Endothelial cell (in vitro differentiated cells): Measurements from ENCODE around the gene TBX4. TPM values are rescaled to one million over a fixed set of nuclear protein-coding genes. Genes with fewer than 3 reads are reported as not detected.

ENCODE experiments used
- DNase-seq: peaks from one replicate; pipeline ENCODE4 v3.0.0; 2021; ENCODE audit warnings: low spot score
- H3K27ac Mint-ChIP-seq: one replicate; pipeline ENCODE4 v1.8.0; 2021; ENCODE audit warnings: mixed read lengths, inconsistent platforms; ENCODE audit not compliant: unreplicated experiment
- H3K27me3 Mint-ChIP-seq: one replicate; pipeline ENCODE4 v1.8.0; 2021; ENCODE audit warnings: mild to moderate bottlenecking, moderate library complexity, mixed read lengths, inconsistent platforms; ENCODE audit not compliant: unreplicated experiment
- H3K36me3 Mint-ChIP-seq: one replicate; pipeline ENCODE4 v1.8.0; 2021; ENCODE audit warnings: mild to moderate bottlenecking, low read depth, mixed read lengths, inconsistent platforms; ENCODE audit not compliant: unreplicated experiment
- H3K4me1 Mint-ChIP-seq: one replicate; pipeline ENCODE4 v1.8.0; 2021; ENCODE audit warnings: mild to moderate bottlenecking, mixed read lengths, inconsistent platforms; ENCODE audit not compliant: unreplicated experiment
- H3K4me3 Mint-ChIP-seq: one replicate; pipeline ENCODE4 v1.8.0; 2021; ENCODE audit warnings: mild to moderate bottlenecking, mixed read lengths, inconsistent platforms; ENCODE audit not compliant: unreplicated experiment
- H3K9me3 Mint-ChIP-seq: one replicate; pipeline ENCODE4 v1.8.0; 2021; ENCODE audit warnings: mixed read lengths, inconsistent platforms; ENCODE audit not compliant: unreplicated experiment
- total RNA-seq: library from RNA; stranded (reverse); fragmentation: NEBNext Ultra II Directional; extraction: Animal tissue kit (Norgen Biotek cat#: 25700); gene quantifications from one replicate; pipeline ENCODE4 v1.2.1, GENCODE V29; 2021; ENCODE audit not compliant: unreplicated experiment
- TF ChIP-seq, protein P1 (sequence below): fragments of 200-600 bp; sonication (generic); IDR thresholded peaks from one replicate; pipeline ENCODE4 v1.5.0; 2021; ENCODE audit warnings: antibody characterized with exemption; ENCODE audit not compliant: unreplicated experiment

The TBX4 gene
- total RNA-seq, 1 donor from 2014 or later = 1.1 TPM

DNA sequence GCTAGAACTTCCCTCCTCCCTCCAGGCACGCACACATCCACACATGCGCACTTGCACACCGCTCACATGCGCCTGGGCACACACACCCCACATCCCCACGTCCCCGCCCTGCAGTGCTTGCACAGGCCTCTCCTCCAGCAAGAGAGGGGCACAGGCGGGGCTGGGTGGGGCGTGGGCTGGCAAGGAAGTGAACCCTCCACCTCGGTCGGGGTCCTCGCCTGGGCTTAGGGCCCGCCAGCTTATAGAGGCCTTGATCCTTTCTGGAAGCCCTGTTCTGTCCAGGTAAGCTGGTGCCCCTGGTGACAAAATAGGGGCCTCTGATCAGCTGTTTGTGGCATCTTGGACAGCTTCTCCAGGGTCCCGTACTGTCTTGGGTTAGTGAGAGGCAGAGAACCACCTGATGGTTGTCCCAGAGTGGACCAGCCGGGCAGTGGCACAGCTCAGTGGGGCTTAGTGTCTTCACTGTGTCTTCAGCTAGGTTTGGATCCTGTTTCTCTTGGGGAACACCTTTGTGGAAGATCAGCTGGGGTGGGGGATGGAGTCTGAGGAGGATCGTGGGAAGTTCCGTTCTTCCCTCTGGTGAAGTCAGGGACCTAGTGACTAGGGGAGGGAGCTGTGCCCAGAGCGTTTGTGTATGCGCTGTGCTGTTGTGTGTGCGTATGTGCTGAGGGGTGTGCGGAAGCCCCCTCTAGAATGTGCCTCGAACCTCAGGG, 12.1 kb downstream of the TBX4 start:
- Mint-ChIP-seq H3K4me3 (no peak overlapping the region), H3K4me1 (peaks cover 26% of the 10 kb centered on the region), H3K27ac (no peak overlapping the region), H3K27me3 (peaks cover 29% of the 10 kb centered on the region), H3K36me3 (peaks cover 4% of the 10 kb centered on the region), H3K9me3 (no peaks in the 10 kb centered on the region)
- TF ChIP-seq, protein P1, sequence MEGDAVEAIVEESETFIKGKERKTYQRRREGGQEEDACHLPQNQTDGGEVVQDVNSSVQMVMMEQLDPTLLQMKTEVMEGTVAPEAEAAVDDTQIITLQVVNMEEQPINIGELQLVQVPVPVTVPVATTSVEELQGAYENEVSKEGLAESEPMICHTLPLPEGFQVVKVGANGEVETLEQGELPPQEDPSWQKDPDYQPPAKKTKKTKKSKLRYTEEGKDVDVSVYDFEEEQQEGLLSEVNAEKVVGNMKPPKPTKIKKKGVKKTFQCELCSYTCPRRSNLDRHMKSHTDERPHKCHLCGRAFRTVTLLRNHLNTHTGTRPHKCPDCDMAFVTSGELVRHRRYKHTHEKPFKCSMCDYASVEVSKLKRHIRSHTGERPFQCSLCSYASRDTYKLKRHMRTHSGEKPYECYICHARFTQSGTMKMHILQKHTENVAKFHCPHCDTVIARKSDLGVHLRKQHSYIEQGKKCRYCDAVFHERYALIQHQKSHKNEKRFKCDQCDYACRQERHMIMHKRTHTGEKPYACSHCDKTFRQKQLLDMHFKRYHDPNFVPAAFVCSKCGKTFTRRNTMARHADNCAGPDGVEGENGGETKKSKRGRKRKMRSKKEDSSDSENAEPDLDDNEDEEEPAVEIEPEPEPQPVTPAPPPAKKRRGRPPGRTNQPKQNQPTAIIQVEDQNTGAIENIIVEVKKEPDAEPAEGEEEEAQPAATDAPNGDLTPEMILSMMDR = no peak
- no peak for DNase-seq

DNA sequence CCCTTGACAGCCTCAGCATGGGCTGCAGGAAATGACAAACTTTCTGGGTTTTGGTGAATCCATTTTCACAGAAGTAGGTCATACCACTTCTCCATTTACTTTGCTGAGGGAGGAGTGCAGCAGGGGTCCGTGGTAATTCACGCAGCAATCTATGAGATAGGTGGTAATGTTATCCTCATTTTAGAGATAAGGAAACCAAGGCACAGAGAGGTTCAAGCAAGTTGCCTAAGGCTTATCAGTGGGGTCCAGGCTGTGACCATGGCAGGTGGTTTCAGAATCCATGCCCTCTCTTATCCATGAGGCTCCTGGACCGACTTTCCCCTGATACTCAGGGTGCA, 12.6 kb downstream of the TBX4 start:
- peaks cover 21% of the 10 kb centered on the region for H3K4me1 Mint-ChIP-seq
- H3K36me3 Mint-ChIP-seq = peaks cover 4% of the 10 kb centered on the region
- H3K27me3 Mint-ChIP-seq = peaks cover 24% of the 10 kb centered on the region
- H3K4me3 Mint-ChIP-seq = no peak overlapping the region
- no peak overlapping the region for H3K27ac Mint-ChIP-seq
- TF ChIP-seq, protein P1 = no peak
- DNase-seq = no peak
- no peaks in the 10 kb centered on the region for H3K9me3 Mint-ChIP-seq

DNA sequence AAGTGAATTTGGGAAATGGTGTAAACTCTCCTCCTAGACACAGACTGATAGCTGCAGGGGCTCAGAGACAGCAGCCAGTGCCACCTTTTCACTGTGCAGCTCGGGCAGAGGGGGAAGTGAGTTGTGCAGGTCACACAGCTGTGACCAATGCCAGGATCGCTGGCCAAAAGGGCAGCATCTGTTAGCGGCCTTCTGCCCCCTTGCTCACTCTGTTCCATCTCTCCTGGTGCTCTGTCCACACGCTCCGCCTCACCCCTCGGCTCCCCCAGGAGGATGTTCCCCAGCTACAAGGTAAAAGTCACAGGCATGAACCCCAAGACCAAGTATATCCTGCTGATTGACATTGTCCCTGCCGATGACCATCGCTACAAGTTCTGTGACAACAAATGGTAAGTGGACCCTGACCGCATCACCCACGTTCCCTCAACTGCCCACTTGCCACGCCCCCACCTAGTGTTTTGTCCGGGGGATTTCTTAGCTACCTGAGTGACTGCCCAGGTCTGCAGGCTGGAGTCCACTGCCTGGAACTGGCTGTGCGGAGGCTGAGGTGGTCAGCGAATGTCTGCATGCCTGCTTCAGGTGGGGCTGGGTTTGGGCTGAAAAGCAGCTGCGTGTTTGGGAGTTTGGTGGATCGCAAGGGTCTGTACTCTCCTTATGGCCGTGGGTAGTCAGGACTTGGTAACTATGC, 13.5 kb downstream of the TBX4 start:
- TF ChIP-seq, protein P1 = no peak
- H3K36me3 Mint-ChIP-seq = peaks cover 4% of the 10 kb centered on the region
- no peak overlapping the region for H3K27ac Mint-ChIP-seq
- no peaks in the 10 kb centered on the region for H3K9me3 Mint-ChIP-seq
- no peak for DNase-seq
- H3K27me3 Mint-ChIP-seq = peaks cover 20% of the 10 kb centered on the region
- peaks cover 20% of the 10 kb centered on the region for H3K4me1 Mint-ChIP-seq
- no peak overlapping the region for H3K4me3 Mint-ChIP-seq

DNA sequence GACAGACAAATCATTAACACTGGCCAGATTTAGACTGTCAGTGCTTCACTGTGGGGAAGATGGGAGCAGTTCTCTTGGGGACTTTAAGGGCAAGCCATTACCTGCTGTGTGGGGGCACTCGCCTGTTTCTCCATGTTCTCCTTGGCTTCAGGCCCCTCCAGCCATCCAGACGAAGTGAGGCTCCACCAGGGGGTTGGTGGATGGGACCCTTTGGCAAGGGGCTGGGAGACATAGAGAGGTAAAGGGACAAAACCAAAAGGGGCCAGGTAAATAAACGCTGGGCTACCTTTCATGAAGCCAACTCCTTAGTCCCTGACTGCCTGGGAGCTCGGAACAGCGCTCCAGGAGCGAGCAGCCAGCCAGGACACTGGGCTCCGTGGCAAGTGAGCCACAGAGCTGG, 14.0 kb downstream of the TBX4 start:
- no peak overlapping the region for H3K27ac Mint-ChIP-seq
- no peak for DNase-seq
- TF ChIP-seq, protein P1 = no peak
- peaks cover 15% of the 10 kb centered on the region for H3K27me3 Mint-ChIP-seq
- peaks cover 24% of the 10 kb centered on the region for H3K4me1 Mint-ChIP-seq
- no peaks in the 10 kb centered on the region for H3K9me3 Mint-ChIP-seq
- H3K36me3 Mint-ChIP-seq = peaks cover 4% of the 10 kb centered on the region
- H3K4me3 Mint-ChIP-seq = no peak overlapping the region
